CD4-positive, CD25-positive, alpha-beta regulatory T cell (primary cell): Measurements from ENCODE around the gene RNF11. TPM values are rescaled to one million over a fixed set of nuclear protein-coding genes. Genes with fewer than 3 reads are reported as not detected.

ENCODE experiments used
- ATAC-seq, 2 donors: fragments of 150-1000 bp; cut with Tn5 transposase; one replicate each; pipeline ENCODE4 v1.10.0; 2021; ENCODE audit warnings: low read depth in 2 of 2, moderate number of reproducible peaks in 2 of 2, moderate library complexity in 1 of 2
- DNase-seq, 3 donors: peaks; one replicate each; pipeline versions ENCODE4 v3.0.0 to v3.0.0-alpha.2; 2012 to 2022; ENCODE audit warnings: mixed read lengths in 1 of 3
- H3K27ac ChIP-seq: one replicate; pipeline ENCODE4 v1.7.0; 2013; ENCODE audit warnings: mild to moderate bottlenecking, low read length; ENCODE audit not compliant: insufficient read depth, poor library complexity, severe bottlenecking
- H3K27me3 ChIP-seq: one replicate; pipeline ENCODE4 v1.7.0; 2013; ENCODE audit warnings: low read length; ENCODE audit not compliant: control insufficient read depth, insufficient read depth
- H3K36me3 ChIP-seq: one replicate; pipeline ENCODE4 v1.7.0; 2013; ENCODE audit warnings: mild to moderate bottlenecking, low read length, moderate library complexity; ENCODE audit not compliant: control insufficient read depth, insufficient read depth
- H3K4me1 ChIP-seq: 2 replicates; pipeline ENCODE4 v1.7.0; 2013; ENCODE audit warnings: mild to moderate bottlenecking, low read length; ENCODE audit not compliant: insufficient read depth, control insufficient read depth, poor library complexity, severe bottlenecking
- H3K4me3 ChIP-seq: one replicate; pipeline ENCODE4 v1.7.0; 2013; ENCODE audit warnings: low read depth, mild to moderate bottlenecking, low read length, moderate library complexity
- H3K9me3 ChIP-seq, 2 experiments: 1 replicate in 1 of 2; 2 replicates in 1 of 2; pipeline ENCODE4 v1.7.0; 2013; ENCODE audit warnings: low read length in 2 of 2, mild to moderate bottlenecking in 1 of 2, moderate library complexity in 1 of 2; ENCODE audit not compliant: control insufficient read depth in 2 of 2
- H3K27ac Mint-ChIP-seq, 3 donors: one replicate each; pipeline ENCODE4 v1.8.0; 2020 to 2022; ENCODE audit warnings: mild to moderate bottlenecking in 3 of 3, mixed read lengths in 3 of 3, moderate library complexity in 2 of 3
- H3K27me3 Mint-ChIP-seq: one replicate; pipeline ENCODE4 v1.8.0; 2022; ENCODE audit warnings: mild to moderate bottlenecking, mixed read lengths
- H3K36me3 Mint-ChIP-seq: one replicate; pipeline ENCODE4 v1.8.0; 2020; ENCODE audit warnings: mixed read lengths
- H3K4me1 Mint-ChIP-seq, 4 donors: one replicate each; pipeline ENCODE4 v1.8.0; 2020 to 2022; ENCODE audit warnings: mixed read lengths in 4 of 4, mild to moderate bottlenecking in 1 of 4
- H3K4me3 Mint-ChIP-seq, 4 donors: one replicate each; pipeline ENCODE4 v1.8.0; 2020 to 2022; ENCODE audit warnings: mild to moderate bottlenecking in 4 of 4, mixed read lengths in 4 of 4, moderate library complexity in 3 of 4
- H3K9me3 Mint-ChIP-seq, 7 donors: one replicate each; pipeline ENCODE4 v1.8.0; 2020 to 2022; ENCODE audit warnings: mixed read lengths in 7 of 7, mild to moderate bottlenecking in 3 of 7, moderate library complexity in 2 of 7
- polyA plus RNA-seq, 4 donors: library from polyadenylated mRNA; unstranded; fragments of 300-500 nt; fragmentation: Illumina TruSeq; gene quantifications; one replicate each; pipeline ENCODE4 v1.2.3, GENCODE V29; 2021
- total RNA-seq: library from RNA; stranded (reverse); gene quantifications from one replicate; pipeline ENCODE4 v1.2.3, GENCODE V29; 2022

The RNF11 gene
- total and polyA plus RNA-seq, 5 donors from 2014 or later: 24.1 to 66.5 (median 36.2) TPM

- Histone ChIP-seq H3K4me3 (no peak overlapping the region), H3K27me3 (no peaks in the 10 kb centered on the region), H3K4me1 (no peaks in the 10 kb centered on the region), H3K27ac (no peak overlapping the region), H3K9me3 (no peaks in the 10 kb centered on the region), H3K36me3 (no peaks in the 10 kb centered on the region)
- Mint-ChIP-seq H3K27ac (no peak overlapping the region), H3K36me3 (no peaks in the 10 kb centered on the region), H3K4me1 (no peaks in the 10 kb centered on the region), H3K4me3 (no peak overlapping the region), H3K27me3 (peaks cover 4% of the 10 kb centered on the region), H3K9me3 (peaks cover 0 to 1% (median 0%) of the 10 kb centered on the region in 7 donors)
- ATAC-seq (no peak), DNase-seq (no peak)
Measured at GRCh38 chr1:51203874-51204245, 32.2 kb upstream of the RNF11 start.

DNA sequence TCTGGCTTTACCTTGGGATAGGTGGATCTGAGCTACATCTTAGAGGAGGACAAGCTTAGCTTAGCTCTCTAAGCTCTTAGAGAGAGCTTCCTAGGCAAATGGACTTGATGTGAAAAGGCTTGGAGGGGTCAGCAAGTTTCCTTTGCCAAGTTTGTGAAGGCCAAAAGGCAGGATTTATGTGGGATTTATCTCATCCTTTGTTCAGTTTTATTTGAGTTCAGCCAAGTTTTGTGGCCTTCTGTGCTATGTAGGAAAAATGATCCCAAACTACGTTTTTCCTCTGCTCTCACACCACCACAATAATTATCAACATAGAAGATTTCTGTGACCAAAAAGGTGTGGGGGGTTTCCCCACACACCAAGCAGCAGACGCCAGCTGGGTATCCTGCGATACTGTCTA is 26.0 kb upstream of the RNF11 start:
- ATAC-seq: no peak

GRCh38 chr1:51210676-51211075 is 25.4 kb upstream of the RNF11 start:
- Mint-ChIP-seq H3K9me3 (no peaks in the 10 kb centered on the region), H3K27ac (no peak overlapping the region), H3K4me1 (peaks cover 8 to 15% (median 13%) of the 10 kb centered on the region in 4 donors), H3K4me3 (no peak overlapping the region), H3K27me3 (peaks cover 10% of the 10 kb centered on the region), H3K36me3 (no peaks in the 10 kb centered on the region)
- Histone ChIP-seq H3K27ac (no peak overlapping the region), H3K36me3 (no peaks in the 10 kb centered on the region), H3K4me3 (no peak overlapping the region), H3K27me3 (no peaks in the 10 kb centered on the region), H3K9me3 (no peaks in the 10 kb centered on the region), H3K4me1 (peaks cover 5% of the 10 kb centered on the region)
- ATAC-seq: no peak
- DNase-seq: no peak

More for the DNA sequence above, 26.0 kb upstream of the RNF11 start:
- Histone ChIP-seq H3K27ac (no peak overlapping the region), H3K9me3 (no peaks in the 10 kb centered on the region), H3K27me3 (no peaks in the 10 kb centered on the region), H3K4me1 (peaks cover 4% of the 10 kb centered on the region), H3K4me3 (no peak overlapping the region), H3K36me3 (no peaks in the 10 kb centered on the region)
- Mint-ChIP-seq H3K9me3 (no peaks in the 10 kb centered on the region), H3K36me3 (no peaks in the 10 kb centered on the region), H3K27me3 (peaks cover 10% of the 10 kb centered on the region), H3K27ac (no peak overlapping the region), H3K4me3 (no peak overlapping the region), H3K4me1 (peaks cover 6 to 9% (median 8%) of the 10 kb centered on the region in 4 donors)
- no peak for DNase-seq

DNA sequence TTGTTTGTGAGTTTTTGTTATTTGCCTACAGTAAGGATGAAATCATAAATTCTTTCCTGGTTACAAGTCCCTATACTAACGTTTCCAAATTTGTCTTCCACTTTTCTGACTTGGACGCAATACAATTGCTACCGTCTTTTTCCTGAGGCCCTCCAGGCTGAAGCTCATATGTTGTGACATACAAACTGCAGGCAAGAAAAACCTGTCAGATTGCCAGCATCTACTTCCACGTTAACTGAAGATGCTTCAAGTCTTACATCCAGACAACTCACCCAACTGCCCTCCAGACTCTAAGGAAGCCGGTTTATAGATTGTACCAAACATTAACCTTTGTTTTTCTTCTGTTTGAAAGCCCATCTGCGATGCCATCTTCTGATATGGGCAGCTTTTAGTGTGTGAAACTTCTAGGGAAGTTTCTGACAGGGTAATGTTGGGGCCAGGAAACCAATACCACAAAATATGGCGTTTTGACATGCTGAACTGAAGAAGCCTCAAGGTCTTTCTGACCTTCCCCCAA is 21.4 kb upstream of the RNF11 start:
- DNase-seq (peak in 1 of 3 donors; percentile 15), ATAC-seq (no peak)
- H3K4me3 ChIP-seq: no peak overlapping the region
- no peaks in the 10 kb centered on the region for H3K27me3 ChIP-seq
- no peaks in the 10 kb centered on the region for H3K36me3 Mint-ChIP-seq
- no peak overlapping the region for H3K4me3 Mint-ChIP-seq
- H3K27me3 Mint-ChIP-seq: peaks cover 10% of the 10 kb centered on the region
- H3K27ac Mint-ChIP-seq: peak overlapping the region; percentile 4 to 67 (median 15)
- H3K9me3 ChIP-seq: no peaks in the 10 kb centered on the region
- H3K36me3 ChIP-seq: no peaks in the 10 kb centered on the region
- H3K9me3 Mint-ChIP-seq: no peaks in the 10 kb centered on the region
- H3K4me1 ChIP-seq: peaks cover 5% of the 10 kb centered on the region
- peaks cover 8 to 19% (median 13%) of the 10 kb centered on the region in 4 donors for H3K4me1 Mint-ChIP-seq
- no peak overlapping the region for H3K27ac ChIP-seq

DNA sequence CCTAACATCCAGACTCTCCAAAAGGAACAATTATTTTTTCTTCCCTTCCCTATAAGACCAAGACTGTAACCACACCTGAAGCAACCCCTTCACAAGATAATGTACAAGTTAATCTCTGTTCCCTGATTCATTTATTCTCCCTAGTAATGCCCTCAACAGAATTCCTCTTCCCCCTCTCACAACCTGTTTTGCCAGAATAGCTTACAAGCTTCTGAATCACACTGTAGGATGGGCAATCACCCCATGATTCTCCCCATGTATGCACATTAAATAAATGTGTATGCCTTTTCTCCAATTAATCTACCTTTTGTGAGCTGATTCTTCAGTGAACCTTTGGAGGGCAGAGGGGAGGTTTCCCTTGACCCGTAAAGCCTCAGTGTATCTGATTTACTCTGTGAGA is 20.9 kb upstream of the RNF11 start:
- Histone ChIP-seq H3K4me1 (peaks cover 5% of the 10 kb centered on the region), H3K27ac (no peak overlapping the region), H3K9me3 (no peaks in the 10 kb centered on the region), H3K27me3 (no peaks in the 10 kb centered on the region), H3K4me3 (no peak overlapping the region), H3K36me3 (no peaks in the 10 kb centered on the region)
- ATAC-seq (no peak), DNase-seq (no peak)
- H3K9me3 Mint-ChIP-seq: no peaks in the 10 kb centered on the region
- no peak overlapping the region for H3K4me3 Mint-ChIP-seq
- H3K36me3 Mint-ChIP-seq: no peaks in the 10 kb centered on the region
- peaks cover 10% of the 10 kb centered on the region for H3K27me3 Mint-ChIP-seq
- peaks cover 8 to 19% (median 13%) of the 10 kb centered on the region in 4 donors for H3K4me1 Mint-ChIP-seq
- H3K27ac Mint-ChIP-seq: peak overlapping the region in 2 of 3 donors; percentile 4 to 27

DNA sequence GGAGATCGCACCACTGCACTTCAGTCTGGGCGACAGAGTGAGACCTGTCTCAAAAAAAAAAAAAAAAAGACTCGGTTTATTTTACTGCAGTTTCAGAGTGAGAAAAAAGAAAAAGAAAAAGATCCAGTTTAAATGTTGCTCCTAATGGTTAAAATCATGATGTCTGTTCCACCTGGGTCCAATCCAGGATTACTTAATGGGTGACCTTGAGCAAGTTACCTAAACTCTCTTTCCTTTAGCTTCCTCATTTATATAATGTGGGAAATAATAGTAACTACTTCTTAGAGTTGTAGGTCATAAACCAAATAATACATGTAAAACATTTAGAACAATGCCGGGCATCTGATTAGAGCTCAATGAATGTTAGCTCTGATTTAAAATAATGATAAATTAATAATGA is 19.4 kb upstream of the RNF11 start:
- Histone ChIP-seq H3K36me3 (no peaks in the 10 kb centered on the region), H3K4me3 (no peak overlapping the region), H3K9me3 (no peaks in the 10 kb centered on the region), H3K27ac (no peak overlapping the region), H3K4me1 (peaks cover 5% of the 10 kb centered on the region), H3K27me3 (no peaks in the 10 kb centered on the region)
- ATAC-seq (no peak), DNase-seq (no peak)
- Mint-ChIP-seq H3K4me3 (no peak overlapping the region), H3K36me3 (peaks cover 4% of the 10 kb centered on the region), H3K4me1 (peaks cover 8 to 22% (median 13%) of the 10 kb centered on the region in 4 donors), H3K27me3 (peaks cover 10% of the 10 kb centered on the region), H3K27ac (no peak overlapping the region), H3K9me3 (no peaks in the 10 kb centered on the region)

DNA sequence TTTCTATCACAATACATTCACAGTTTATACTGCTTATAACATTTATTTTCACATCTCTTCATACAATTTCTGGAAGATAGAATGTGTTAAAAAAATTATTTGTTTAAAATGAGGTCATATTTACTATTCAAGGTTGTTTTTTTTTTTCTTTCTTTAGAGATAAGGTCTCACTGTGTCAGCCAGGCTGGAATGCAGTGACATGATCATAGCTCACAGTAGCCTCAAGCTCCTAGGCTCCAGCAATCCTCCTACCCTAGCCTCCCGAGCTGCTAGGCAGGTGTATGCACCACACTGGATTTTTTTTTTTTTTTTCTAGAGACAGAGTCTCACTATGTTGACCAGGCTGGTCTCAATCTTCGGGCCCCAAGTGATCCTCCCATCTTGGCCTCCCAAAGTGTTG is 19.0 kb upstream of the RNF11 start:
- H3K27me3 ChIP-seq: no peaks in the 10 kb centered on the region
- no peak for ATAC-seq
- H3K36me3 ChIP-seq: no peaks in the 10 kb centered on the region
- H3K4me1 Mint-ChIP-seq: peaks cover 8 to 22% (median 13%) of the 10 kb centered on the region in 4 donors
- no peak overlapping the region for H3K4me3 Mint-ChIP-seq
- peaks cover 10% of the 10 kb centered on the region for H3K27me3 Mint-ChIP-seq
- peaks cover 4% of the 10 kb centered on the region for H3K36me3 Mint-ChIP-seq
- DNase-seq: no peak
- peaks cover 0 to 2% (median 0%) of the 10 kb centered on the region in 7 donors for H3K9me3 Mint-ChIP-seq
- no peak overlapping the region for H3K27ac Mint-ChIP-seq
- no peak overlapping the region for H3K27ac ChIP-seq
- peaks cover 5% of the 10 kb centered on the region for H3K4me1 ChIP-seq
- no peaks in the 10 kb centered on the region for H3K9me3 ChIP-seq
- no peak overlapping the region for H3K4me3 ChIP-seq

GRCh38 chr1:51218570-51218969 is 17.5 kb upstream of the RNF11 start:
- peaks cover 2% of the 10 kb centered on the region for H3K27me3 ChIP-seq
- no peak overlapping the region for H3K4me3 Mint-ChIP-seq
- H3K9me3 ChIP-seq: no peaks in the 10 kb centered on the region
- peaks cover 8 to 22% (median 13%) of the 10 kb centered on the region in 4 donors for H3K4me1 Mint-ChIP-seq
- peaks cover 10% of the 10 kb centered on the region for H3K27me3 Mint-ChIP-seq
- no peak for DNase-seq
- no peak for ATAC-seq
- H3K27ac ChIP-seq: no peak overlapping the region
- H3K9me3 Mint-ChIP-seq: peaks cover 0 to 2% (median 0%) of the 10 kb centered on the region in 7 donors
- H3K27ac Mint-ChIP-seq: no peak overlapping the region
- no peaks in the 10 kb centered on the region for H3K36me3 ChIP-seq
- H3K4me3 ChIP-seq: no peak overlapping the region
- peaks cover 5% of the 10 kb centered on the region for H3K4me1 ChIP-seq
- H3K36me3 Mint-ChIP-seq: peaks cover 4% of the 10 kb centered on the region
